Measurements from ENCODE around the gene AGTRAP. TPM values are rescaled to one million over a fixed set of nuclear protein-coding genes. Genes with fewer than 3 reads are reported as not detected.

The AGTRAP gene
- total and polyA plus RNA-seq, 9 of the 15 experiments (the other 6 are each of a cell fraction or from before 2014, with no cell fraction given) = 26.8 to 105 (median 57.5) TPM

DNA sequence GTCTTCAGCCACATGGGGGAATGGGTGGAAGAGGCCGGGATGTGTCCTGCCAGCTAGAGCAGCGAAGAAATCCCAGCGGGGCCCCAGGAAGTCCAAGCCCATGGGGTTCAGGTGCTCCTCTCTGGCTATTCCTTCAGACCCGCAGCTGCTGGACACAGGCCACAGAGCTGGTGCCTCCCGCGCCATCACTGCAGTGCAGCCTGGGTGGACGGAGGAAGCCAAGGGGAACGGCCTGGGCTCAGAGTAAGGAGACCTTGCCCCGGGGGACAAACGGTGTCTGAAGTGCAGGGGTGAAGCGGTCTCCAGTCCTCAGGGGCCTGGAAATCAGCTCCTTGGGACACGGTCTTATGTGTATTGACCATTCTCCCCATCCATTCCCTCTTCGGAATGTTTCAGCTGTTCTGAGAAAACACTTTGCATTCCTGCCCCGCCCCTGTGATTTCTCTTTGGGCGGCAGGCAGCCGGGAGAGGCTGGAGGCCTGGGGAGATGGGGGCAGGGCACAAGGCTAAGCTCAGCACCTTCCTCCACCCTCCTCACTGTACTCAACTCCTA is 51.4 kb downstream of the AGTRAP start (continued):
- TF ChIP-seq CREB1 (IDR thresholded peaks at IDR 0.05) = no peak
- TF ChIP-seq CREB1 (CRISPR knock-in tag; IDR thresholded peaks at IDR 0.05) = no peak
- 0 out of 2 replicates have a peak, but pooled peaks have one; percentile 48 for TF ChIP-seq ZNF717 (CRISPR knock-in tag; IDR thresholded peaks at IDR 0.05)
- TF ChIP-seq SMARCA4 (IDR thresholded peaks at IDR 0.05) = no peak
- no peak for TF ChIP-seq GTF2E2 (tag; IDR thresholded peaks at IDR 0.05)
- TF ChIP-seq HMGN3 (IDR thresholded peaks at IDR 0.05; ENCODE audit: borderline replicate concordance, extremely low read depth, insufficient read length, low read depth, low read length) = peak; percentile 48
- no peak; the same call in 1 of the 2 replicates for TF ChIP-seq PML (IDR thresholded peaks at IDR 0.05; ENCODE audit: low read length)
- no peak for TF ChIP-seq ZNF644 (tag; IDR thresholded peaks at IDR 0.05; ENCODE audit: low read depth)
- TF ChIP-seq ZNF57 (CRISPR knock-in tag; IDR thresholded peaks at IDR 0.05) = no peak; the same call in 1 of the 2 replicates
- no peak for TF ChIP-seq POLR3G (IDR thresholded peaks at IDR 0.05; ENCODE audit: extremely low read depth, insufficient read length, insufficient replicate concordance)
- 0 out of 2 replicates have a peak, but pooled peaks have one; percentile 43 for TF ChIP-seq CHCHD3 (CRISPR knock-in tag; IDR thresholded peaks at IDR 0.05)
- TF ChIP-seq ZC3H11A (IDR thresholded peaks at IDR 0.05; ENCODE audit: low read depth, low read length) = no peak
- TF ChIP-seq, protein P1, sequence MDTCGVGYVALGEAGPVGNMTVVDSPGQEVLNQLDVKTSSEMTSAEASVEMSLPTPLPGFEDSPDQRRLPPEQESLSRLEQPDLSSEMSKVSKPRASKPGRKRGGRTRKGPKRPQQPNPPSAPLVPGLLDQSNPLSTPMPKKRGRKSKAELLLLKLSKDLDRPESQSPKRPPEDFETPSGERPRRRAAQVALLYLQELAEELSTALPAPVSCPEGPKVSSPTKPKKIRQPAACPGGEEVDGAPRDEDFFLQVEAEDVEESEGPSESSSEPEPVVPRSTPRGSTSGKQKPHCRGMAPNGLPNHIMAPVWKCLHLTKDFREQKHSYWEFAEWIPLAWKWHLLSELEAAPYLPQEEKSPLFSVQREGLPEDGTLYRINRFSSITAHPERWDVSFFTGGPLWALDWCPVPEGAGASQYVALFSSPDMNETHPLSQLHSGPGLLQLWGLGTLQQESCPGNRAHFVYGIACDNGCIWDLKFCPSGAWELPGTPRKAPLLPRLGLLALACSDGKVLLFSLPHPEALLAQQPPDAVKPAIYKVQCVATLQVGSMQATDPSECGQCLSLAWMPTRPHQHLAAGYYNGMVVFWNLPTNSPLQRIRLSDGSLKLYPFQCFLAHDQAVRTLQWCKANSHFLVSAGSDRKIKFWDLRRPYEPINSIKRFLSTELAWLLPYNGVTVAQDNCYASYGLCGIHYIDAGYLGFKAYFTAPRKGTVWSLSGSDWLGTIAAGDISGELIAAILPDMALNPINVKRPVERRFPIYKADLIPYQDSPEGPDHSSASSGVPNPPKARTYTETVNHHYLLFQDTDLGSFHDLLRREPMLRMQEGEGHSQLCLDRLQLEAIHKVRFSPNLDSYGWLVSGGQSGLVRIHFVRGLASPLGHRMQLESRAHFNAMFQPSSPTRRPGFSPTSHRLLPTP (IDR thresholded peaks at IDR 0.05; ENCODE audit: borderline replicate concordance, extremely low read depth, insufficient read length) = no peak
- TF ChIP-seq ZSCAN29 (IDR thresholded peaks at IDR 0.05) = no peak
- TF ChIP-seq ZNF253 (CRISPR knock-in tag; conservative IDR thresholded peaks at IDR 0.05) = no peak
- TF ChIP-seq PHF8 (IDR thresholded peaks at IDR 0.05; ENCODE audit: borderline replicate concordance, low read length) = no peak
- no peak for TF ChIP-seq ZNF445 (CRISPR knock-in tag; IDR thresholded peaks at IDR 0.05; ENCODE audit: low read depth)
- TF ChIP-seq, protein P2, sequence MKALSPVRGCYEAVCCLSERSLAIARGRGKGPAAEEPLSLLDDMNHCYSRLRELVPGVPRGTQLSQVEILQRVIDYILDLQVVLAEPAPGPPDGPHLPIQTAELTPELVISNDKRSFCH (CRISPR knock-in tag; IDR thresholded peaks at IDR 0.05) = no peak
- TF ChIP-seq, protein P2 (tag; IDR thresholded peaks at IDR 0.05) = no peak
- peak; percentile 21; the same call in 1 of the 2 replicates for TF ChIP-seq L3MBTL2 (IDR thresholded peaks at IDR 0.05)
- TF ChIP-seq ZNF217 (CRISPR knock-in tag; IDR thresholded peaks at IDR 0.05) = no peak
- TF ChIP-seq RUNX1 (IDR thresholded peaks at IDR 0.05; ENCODE audit: low read depth) = no peak
- TF ChIP-seq RBFOX2 (IDR thresholded peaks at IDR 0.05; ENCODE audit: low read depth, low read length) = peak; percentile 60
- TF ChIP-seq TAF15 (IDR thresholded peaks at IDR 0.05; ENCODE audit: low read depth, low read length) = no peak
- TF ChIP-seq FOXJ2 (tag; IDR thresholded peaks at IDR 0.05) = no peak
- 0 out of 2 replicates have a peak, but pooled peaks have one; percentile 2 for TF ChIP-seq JUND (IDR thresholded peaks at IDR 0.05; ENCODE audit: borderline replicate concordance, low read depth, low read length)
- TF ChIP-seq JUND (tag; IDR thresholded peaks at IDR 0.05; ENCODE audit: borderline replicate concordance, low read depth, low read length) = no peak
- TF ChIP-seq ILF3 (IDR thresholded peaks at IDR 0.05; ENCODE audit: borderline replicate concordance) = 0 out of 2 replicates have a peak, but pooled peaks have one; percentile 18
- no peak for TF ChIP-seq GTF2F1 (IDR thresholded peaks at IDR 0.05; ENCODE audit: low read depth, low read length)
- no peak for TF ChIP-seq ZFP30 (CRISPR knock-in tag; IDR thresholded peaks at IDR 0.05; ENCODE audit: borderline replicate concordance)
